GM08714 (cell line): ENCODE data around the gene JUP.
A peak's percentile ranks its signal among the peaks of the same experiment; 100 is the strongest.
"Not testable (repeated sequence)": the region's sequence is repeated elsewhere in the genome, so short reads cannot be mapped to it uniquely, and the experiment has no call there.

Experiments
- H3K4me3 ChIP-seq: fragments of 200-500 bp; sonication (Bioruptor generic); 2 replicates; pipeline ENCODE4 v1.5.1; 2014; ENCODE audit warnings: mild to moderate bottlenecking, low read length, inconsistent platforms
- ZNF274 ChIP-seq: IDR thresholded peaks from 2 replicates; pipeline ENCODE4 v1.6.1; 2012; ENCODE audit warnings: mild to moderate bottlenecking, low read depth, low read length

Gene JUP

GRCh38 chr17:41786227-41787020 lies at the start of gene JUP:
Gene JUP, minus strand, starts transcription at chr17:41786711. Its CDS starts 14,857 bp downstream, at chr17:41771854.
- peak within 1 kb of the TSS; percentile 40; the same call in 1 of the 2 replicates for H3K4me3 ChIP-seq
- no peak for TF ChIP-seq ZNF274

GRCh38 chr17:41835800-41836549 lies 49.5 kb upstream of the JUP start, which contains the start of gene NT5C3B:
Gene NT5C3B, minus strand, starts transcription at chr17:41836232. Its CDS starts 39 bp downstream, at chr17:41836193.
- H3K4me3 ChIP-seq: peak within 1 kb of the TSS; percentile 92

GRCh38 chr17:41835214-41835799 lies 48.8 kb upstream of the JUP start:
- no peak for TF ChIP-seq ZNF274
- H3K4me3 ChIP-seq: peak overlapping the region; percentile 92

More at GRCh38 chr17:41835800-41836549, 49.5 kb upstream of the JUP start, which contains the start of gene NT5C3B:
- no peak for TF ChIP-seq ZNF274

GRCh38 chr17:41829961-41830360 lies 43.5 kb upstream of the JUP start:
- H3K4me3 ChIP-seq: not testable (repeated sequence)

GRCh38 chr17:41825175-41825845 lies 38.8 kb upstream of the JUP start:
- TF ChIP-seq ZNF274: no peak
- no peak overlapping the region for H3K4me3 ChIP-seq

- no peak for TF ChIP-seq ZNF274
- no peak overlapping the region for H3K4me3 ChIP-seq
Measured at GRCh38 chr17:41824086-41824485, 37.6 kb upstream of the JUP start.

GRCh38 chr17:41823580-41823979 lies 37.1 kb upstream of the JUP start:
- H3K4me3 ChIP-seq: no peak overlapping the region
- TF ChIP-seq ZNF274: no peak

GRCh38 chr17:41823141-41823524 lies 36.6 kb upstream of the JUP start:
- no peak overlapping the region for H3K4me3 ChIP-seq
- no peak for TF ChIP-seq ZNF274

GRCh38 chr17:41822216-41823140 lies 36.0 kb upstream of the JUP start:
- no peak for TF ChIP-seq ZNF274

GRCh38 chr17:41821776-41822175 lies 35.3 kb upstream of the JUP start:
- no peak for TF ChIP-seq ZNF274
- H3K4me3 ChIP-seq: no peak overlapping the region

More at GRCh38 chr17:41822216-41823140, 36.0 kb upstream of the JUP start:
- H3K4me3 ChIP-seq: no peak overlapping the region

- no peak overlapping the region for H3K4me3 ChIP-seq
- no peak for TF ChIP-seq ZNF274
Measured at GRCh38 chr17:41818024-41818423, 31.5 kb upstream of the JUP start.

GRCh38 chr17:41816637-41817320 lies 30.3 kb upstream of the JUP start:
- TF ChIP-seq ZNF274: no peak
- no peak overlapping the region for H3K4me3 ChIP-seq
